IMR-90 (cell line): ENCODE measurements around the gene AP1M2.

Experiments
- POLR2A ChIP-seq: IDR thresholded peaks from 2 replicates; pipeline ENCODE4 v1.6.1; 2012; ENCODE audit warnings: mild to moderate bottlenecking, low read depth, low read length
- RAD21 ChIP-seq: IDR thresholded peaks from 2 replicates; pipeline ENCODE4 v1.6.1; 2012; ENCODE audit warnings: low read length, improper control_type of control experiment
- RCOR1 ChIP-seq: IDR thresholded peaks from 2 replicates; pipeline ENCODE4 v1.6.1; 2012; ENCODE audit warnings: mild to moderate bottlenecking, low read length, improper control_type of control experiment; ENCODE audit not compliant: insufficient replicate concordance
- TF ChIP-seq, protein P1 (sequence below): conservative IDR thresholded peaks from 2 replicates; pipeline ENCODE4 v1.5.1; 2012; ENCODE audit warnings: mild to moderate bottlenecking, low read depth, low read length, improper control_type of control experiment

DNA sequence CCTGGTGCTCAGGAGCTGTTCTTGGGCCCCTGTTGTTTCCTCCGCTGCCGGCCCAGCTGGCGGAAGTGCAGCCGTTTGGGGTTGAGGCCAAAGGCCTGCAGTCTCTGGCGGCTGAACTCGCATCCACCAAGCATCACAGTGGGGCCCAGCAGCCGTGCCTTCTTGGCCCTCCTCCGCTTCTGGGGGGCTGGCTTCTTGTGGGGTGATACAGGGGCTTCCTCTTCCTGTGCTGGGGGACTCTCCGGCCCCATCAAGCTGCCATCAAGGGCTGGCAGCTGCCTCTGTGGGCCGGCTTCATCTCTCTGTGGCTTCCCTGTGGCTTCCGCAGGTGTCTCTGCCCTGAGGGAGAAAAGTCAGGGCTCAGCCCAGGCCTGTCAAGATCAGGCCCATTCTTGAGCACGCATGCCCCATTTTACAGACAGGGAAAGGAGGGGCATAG, 33.1 kb downstream of the AP1M2 start:
- TF ChIP-seq, protein P1, sequence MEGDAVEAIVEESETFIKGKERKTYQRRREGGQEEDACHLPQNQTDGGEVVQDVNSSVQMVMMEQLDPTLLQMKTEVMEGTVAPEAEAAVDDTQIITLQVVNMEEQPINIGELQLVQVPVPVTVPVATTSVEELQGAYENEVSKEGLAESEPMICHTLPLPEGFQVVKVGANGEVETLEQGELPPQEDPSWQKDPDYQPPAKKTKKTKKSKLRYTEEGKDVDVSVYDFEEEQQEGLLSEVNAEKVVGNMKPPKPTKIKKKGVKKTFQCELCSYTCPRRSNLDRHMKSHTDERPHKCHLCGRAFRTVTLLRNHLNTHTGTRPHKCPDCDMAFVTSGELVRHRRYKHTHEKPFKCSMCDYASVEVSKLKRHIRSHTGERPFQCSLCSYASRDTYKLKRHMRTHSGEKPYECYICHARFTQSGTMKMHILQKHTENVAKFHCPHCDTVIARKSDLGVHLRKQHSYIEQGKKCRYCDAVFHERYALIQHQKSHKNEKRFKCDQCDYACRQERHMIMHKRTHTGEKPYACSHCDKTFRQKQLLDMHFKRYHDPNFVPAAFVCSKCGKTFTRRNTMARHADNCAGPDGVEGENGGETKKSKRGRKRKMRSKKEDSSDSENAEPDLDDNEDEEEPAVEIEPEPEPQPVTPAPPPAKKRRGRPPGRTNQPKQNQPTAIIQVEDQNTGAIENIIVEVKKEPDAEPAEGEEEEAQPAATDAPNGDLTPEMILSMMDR, result no peak
- TF ChIP-seq RAD21 (no peak), RCOR1 (no peak), POLR2A (no peak)
